Activated T-cell treated with anti-CD3 and anti-CD28 coated beads for 24 hours (primary cell): ENCODE results near the gene PPP1R9A.

Source experiments
- DNase-seq: peaks from one replicate; pipeline ENCODE4 v3.0.0-alpha.2; 2020; ENCODE audit warnings: low read depth

The PPP1R9A gene

DNA sequence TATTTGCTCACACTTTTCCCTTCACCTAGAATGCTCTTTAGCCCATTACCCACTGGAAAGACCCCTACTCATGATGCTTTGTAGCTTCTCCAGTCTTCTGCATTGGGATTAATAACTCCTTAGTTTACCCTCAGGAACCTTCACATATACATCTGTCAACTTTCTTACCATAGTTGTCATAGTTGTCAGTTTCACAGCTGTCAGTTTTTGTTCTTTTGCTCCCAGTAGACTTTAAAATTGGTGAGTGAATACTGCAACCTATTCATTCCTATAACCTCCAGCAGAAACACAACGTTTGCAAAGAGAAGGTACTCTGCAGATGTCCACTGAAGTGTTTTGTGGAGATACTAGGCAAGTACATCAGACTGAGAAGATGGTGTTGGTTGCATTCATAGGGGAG, 414.3 kb downstream of the PPP1R9A start:
- DNase-seq, result no peak

DNA sequence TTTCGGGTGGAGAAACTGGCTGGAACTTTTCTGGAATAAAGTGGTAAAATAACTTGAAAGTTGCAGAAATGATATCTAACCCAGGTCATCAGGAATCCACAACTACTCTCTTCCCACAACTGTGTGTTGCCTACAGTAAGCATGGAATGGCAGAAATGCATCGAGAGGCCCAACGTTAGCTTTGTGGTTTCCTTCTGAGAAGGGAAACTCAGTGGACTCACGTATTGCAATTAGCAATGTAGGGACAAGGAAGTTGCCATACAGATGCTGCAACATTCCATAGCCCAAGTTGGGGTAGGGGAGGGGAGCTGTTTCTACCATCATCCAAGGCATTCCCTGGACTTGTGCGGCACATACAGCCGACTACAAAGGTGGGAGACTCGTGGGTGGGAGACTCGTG, 415.0 kb downstream of the PPP1R9A start:
- DNase-seq, result no peak

DNA sequence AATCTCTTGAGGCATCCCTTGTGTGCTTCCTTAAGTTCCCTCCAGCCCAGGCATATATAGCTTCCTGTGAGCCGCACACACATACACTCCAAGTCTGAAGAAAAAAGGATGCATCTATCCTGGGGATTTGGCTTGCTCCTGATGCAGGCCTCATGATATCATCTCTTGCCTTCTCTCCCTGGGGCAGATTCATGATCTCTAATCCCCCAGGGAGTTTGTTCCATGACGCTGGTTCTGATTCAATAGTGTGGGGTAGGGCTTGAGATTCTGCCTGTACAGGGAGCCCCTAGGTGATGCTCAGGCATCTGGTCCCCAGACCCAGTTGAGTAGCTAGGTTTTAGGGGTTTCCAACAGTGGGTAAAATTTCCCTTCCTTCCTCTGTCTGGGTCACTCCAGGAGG, 415.5 kb downstream of the PPP1R9A start:
- no peak for DNase-seq

DNA sequence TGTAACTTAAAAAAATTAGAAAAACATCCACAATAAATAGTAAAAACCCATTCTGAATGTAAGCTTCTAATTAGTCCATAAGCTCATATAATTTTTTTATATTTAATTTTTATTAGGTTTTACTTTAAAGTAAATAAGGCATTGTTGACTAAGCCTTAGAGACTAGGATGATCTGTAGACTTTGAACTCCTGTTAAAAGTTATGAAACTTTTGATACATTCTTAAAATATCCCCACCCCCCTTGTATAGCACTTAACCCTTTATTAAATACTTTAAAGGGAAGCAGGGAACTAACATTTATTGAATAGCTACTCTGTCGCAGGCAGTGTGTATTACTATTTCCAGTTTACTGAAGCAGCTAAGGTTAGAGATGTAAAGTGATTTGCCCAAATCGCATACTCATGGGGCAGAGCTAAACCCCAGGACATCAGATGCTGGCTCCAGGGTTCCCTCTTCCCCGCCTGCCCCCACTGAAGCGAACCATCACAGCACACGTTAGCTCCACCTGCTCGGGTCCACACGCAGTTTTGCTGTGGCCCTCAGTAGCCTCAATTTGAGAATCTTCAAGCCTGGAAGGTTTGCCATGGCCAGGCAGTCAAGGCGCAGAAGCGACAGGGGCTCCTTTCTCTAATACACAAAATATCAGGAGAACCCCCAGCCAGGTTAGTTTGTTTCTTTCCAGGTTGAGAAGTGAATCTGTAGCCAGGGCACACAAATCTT, 416.2 kb downstream of the PPP1R9A start:
- DNase-seq, result no peak

DNA sequence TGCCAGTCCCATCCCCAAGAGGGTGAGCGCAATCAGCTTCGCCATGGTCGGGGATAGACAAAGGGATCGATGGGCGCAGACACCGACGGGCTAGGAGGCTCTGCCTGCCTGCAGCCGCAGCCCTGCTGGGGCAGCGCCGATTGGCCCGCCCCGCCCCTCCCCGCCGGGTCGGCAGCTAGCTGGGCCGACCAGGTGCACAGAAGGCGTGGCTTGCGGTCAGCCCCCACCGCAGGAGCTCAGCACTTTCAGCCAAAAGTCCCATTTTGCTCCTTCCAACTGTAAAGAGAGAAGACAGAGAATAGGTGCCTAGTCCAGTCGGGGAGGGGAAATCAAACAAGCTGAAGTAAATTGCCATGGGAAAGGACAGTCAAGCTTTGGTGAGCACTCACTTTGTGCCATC, 417.0 kb downstream of the PPP1R9A start, which contains the start of gene PON1:
Gene PON1 (minus strand): TSS at position 102 of the 400 bp plus-strand sequence. CDS start 57 bp downstream, at position 45.
- no peak for DNase-seq

DNA sequence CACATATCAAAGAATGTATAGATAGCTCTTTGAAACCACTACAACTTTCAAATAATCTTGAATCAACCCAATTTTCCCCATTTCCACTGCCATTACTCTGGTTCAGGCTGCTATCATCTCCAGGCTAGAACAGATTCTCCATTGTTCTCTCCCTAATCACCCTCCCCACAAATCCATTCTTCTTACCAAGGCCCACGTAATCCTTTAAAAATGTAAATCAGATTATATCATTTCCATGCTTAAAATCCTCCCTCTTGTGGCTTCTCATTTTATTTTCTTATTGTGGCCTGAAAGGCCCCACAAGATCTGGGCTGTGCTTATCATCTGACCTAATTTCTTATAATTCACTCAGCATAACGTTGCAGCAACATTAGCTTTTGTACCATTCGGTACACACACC, 420.0 kb downstream of the PPP1R9A start:
- DNase-seq, result no peak

DNA sequence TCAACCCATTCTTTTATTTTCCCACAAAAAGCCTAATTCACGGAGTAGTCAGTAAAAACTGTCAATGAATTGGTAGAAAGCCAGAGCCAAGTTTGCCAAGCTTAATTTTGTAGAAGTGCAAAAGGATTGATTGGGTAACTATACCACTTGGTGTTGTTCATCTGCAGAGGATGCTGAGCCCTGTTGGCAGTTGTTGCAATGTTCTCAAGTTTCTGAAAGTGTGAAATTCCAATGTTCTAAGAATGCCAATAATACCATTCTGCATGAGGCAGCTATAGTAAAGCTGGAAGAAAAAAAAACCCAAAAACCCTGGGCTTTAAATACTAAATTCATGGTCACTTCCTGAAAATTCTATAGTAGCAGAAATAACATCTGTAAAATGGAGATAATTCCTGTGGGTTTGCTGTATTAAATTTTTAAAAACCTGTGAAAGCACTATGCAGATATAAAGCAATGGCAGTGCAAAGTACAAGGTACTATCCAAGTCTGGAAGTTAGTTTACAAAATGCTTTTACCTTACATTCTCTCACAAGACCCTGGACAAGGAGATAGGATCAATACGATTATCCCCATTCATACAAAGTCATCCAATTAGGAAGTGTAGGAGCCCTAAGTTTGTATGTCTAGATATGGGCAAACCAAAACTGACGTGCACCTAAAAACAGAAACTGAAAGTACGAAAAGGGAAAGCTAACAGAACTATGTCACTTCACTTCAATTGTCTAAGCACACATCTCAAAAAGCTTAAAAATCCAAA, 423.0 kb downstream of the PPP1R9A start:
- DNase-seq, result no peak

DNA sequence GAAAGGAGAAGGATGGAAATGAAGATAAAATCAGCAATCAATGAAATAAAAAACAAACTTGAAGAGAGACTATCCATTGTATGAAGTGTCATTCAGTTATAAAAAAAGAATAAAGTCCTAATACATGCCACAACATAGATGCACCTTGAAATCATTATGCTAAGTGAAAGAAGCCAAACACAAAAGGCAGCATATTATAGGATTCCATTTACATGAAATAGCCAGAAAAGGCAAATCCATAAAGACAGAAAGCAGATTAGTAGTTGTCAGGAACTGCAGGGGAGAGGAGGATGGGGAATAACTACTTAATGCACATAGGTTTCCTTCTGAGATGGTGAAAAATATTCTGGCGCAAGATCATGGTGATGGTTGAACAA, 423.6 kb downstream of the PPP1R9A start:
- DNase-seq, result no peak

DNA sequence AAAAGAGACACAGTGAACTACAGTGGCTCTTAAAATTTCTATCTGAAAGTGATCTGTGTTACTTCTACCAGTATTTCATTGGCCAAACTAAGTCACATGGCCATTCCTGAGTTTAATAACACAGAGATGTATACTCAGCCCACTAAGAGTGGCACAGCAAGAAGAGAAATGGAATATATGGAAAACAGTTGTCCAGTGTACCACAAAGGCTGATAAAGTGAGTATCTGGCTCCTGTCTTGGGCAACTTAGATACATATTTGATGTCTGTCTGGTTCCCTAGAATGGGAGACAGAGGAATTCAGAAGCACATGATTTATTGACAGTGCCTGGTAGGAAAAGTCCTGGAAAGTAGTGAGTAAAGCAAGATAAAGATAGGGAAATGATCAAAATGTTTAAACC, 427.1 kb downstream of the PPP1R9A start:
- DNase-seq, result no peak

DNA sequence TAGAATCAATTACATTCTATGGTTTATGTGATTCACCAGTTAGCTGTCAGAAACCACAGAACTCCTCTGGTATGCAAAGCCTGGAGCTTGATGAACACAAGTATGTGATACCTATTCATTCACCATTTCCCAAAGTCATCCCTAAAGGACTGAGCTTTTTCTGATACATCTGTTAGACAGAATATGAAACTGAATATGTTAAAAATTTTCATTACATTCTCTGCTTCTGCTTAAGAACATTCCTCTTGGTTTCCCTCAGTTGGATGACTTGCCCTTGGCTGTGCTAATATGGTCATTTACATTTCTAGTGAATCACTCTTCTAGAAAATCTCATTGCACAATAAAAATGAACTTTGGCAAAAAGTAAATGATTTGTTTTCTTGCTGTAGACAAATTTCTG, 427.7 kb downstream of the PPP1R9A start:
- DNase-seq, result no peak

DNA sequence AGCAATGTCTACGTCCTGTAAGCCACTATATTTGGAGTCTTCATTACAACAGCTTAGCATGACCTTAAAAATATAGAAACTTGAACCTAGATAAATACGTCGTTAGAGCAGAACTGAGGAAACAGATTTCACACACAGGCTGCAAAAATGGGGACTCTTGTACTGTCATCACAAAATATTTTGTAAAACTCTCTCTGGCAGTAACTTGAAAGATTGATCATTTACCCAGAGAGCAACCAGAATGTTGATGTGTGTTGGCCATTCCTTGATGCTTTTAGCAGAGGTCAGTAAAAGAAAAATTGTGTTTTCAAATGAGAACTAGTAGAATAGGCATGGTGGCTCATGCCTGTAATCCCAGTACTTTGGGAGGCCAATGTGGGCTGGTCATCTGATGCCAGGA, 431.4 kb downstream of the PPP1R9A start:
- no peak for DNase-seq

DNA sequence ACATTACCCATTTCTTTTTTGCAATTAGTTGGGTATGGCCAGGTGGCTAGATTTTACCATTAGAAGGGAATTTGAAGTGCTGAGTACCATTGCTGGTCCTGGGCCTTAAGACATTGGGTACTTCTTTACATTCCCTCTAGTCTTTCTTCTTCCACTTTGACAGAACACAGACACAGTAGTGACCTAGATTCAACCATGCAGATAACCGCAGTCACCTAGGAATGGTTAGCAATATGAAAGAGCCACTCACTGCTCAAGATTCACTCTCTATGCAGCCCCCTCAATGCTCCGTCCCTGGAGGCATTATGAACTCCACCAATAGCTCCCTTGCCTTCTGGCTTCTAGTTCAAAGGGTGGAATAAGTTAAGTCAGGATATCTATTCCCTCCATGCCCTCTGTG, 433.1 kb downstream of the PPP1R9A start:
- no peak for DNase-seq

DNA sequence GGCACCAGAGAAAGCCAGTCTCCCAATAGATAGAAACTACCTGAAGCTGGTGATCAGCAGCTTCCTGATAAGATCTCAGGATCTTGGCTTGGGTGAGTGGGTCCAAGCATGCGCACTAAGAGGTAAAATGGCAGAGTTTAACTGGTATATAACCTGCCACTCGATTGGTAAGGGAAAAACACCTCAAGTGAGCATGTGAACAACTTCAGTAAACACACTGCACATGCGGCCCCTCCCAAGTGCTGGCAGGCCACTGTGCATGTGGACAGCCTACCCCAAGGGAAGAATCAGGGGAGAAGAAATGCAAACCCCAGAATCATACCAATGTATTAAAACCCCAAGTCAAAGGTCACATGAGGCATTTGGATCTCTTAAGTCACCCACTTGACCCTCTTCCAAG, 434.6 kb downstream of the PPP1R9A start:
- DNase-seq, result no peak

DNA sequence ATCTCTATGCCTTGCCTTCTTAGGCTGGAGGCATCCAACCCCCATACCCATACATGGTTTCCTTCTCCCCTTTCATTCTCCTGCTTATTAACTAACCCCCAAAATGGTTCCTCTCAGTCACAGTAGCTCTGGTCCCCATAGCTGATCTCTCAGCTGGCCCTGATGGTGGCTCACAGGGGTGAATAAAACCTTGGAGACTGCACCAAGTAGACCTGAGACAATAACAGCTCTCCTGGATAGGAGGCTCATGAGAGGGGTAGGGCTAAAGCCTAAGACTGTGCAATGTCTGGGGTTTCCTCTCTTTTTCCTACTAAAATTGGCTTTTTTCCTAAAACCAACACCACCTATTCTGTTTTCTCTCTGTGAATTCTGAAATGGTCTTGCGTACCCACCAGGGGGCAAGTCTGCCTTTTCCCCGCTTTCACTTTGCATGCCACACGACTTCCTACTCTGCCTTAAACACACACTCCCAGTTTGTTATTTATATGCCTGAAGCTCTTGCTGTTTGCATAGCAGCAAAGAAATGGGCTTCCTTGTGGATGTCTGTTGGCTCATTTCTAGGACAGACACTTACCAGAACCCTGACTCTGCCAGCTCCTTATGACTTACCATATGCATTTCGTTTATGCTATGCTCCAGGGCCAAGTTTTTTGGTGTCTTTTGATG, 435.4 kb downstream of the PPP1R9A start:
- DNase-seq, result no peak
